DMS 273 treated with DMSO at 0.1 percent for 48 hours (cell line): ENCODE measurements around the gene FBN1.

ENCODE experiments used
- DNase-seq: peaks from one replicate; lab custom pipeline; 2025; lab: John Stamatoyannopoulos, UW

Gene FBN1

DNA sequence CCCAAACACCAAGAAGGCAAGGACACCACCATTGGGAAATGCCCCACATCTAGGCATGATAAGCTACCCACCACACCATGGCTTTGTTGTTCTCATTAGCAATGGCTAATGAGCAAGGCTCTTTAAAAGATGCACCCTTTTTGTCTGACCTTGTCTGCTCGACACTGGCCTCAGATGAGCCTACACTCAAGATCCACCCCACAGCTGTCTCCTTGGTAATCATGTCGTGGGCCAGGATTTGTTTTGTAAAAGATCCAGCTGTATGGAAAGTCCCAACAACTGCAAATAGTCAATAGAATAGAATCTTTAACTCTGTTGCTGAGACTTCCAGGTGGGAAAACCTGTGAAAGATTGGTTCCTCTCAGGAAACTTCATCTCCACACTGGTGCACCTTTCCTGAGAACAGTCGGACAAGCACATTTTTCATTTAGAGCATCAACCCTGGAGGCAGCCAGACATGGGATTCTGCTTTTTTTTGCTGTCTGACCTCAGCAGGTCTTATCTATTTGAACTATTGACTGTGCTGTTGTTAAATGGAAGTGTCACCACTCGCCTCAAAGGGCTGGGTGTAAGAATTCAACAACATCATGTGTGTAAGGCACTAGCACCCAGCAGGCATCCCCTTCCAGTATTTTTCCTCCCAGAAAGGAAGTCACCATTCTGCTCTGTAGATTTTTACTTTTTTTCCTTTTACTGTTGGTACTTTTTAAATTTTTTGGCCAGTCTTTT lies 278.8 kb downstream of the FBN1 start:
- no peak for DNase-seq

- no peak for DNase-seq
These were observed 279.9 kb downstream of the FBN1 start for GRCh38 chr15:48365575-48365974.

- DNase-seq: no peak
These were observed 282.0 kb downstream of the FBN1 start for GRCh38 chr15:48363474-48363873.

- no peak for DNase-seq
These were observed 283.8 kb downstream of the FBN1 start for GRCh38 chr15:48361685-48362084.

DNA sequence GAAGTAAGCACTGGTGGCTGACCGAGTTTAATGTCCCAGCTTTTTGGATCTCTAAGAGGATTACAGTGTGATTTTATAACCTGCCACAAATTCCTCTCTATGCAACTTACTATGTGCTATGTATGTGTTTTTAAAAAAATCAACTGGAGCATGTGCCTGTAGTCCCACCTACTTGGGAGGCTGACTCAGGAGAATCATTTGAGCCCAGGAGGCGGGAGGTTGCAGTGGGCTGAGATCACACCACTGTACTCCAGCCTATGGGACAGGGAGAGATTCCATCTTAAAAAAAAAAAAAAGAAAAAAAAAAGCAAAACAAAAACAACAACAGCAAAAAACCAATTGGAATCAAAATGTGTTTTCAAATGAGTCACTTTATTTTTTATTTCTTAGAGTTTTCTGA lies 284.7 kb downstream of the FBN1 start:
- DNase-seq: no peak
